ENCODE results near the gene LRFN4. TPM values are rescaled to one million over a fixed set of nuclear protein-coding genes. Genes with fewer than 3 reads are reported as not detected.

LRFN4 gene
- total and polyA plus RNA-seq, 10 of the 15 experiments (the other 5 are each of a cell fraction or from before 2014, with no cell fraction given): 0.03 to 43.8 (median 4.9) TPM

DNA sequence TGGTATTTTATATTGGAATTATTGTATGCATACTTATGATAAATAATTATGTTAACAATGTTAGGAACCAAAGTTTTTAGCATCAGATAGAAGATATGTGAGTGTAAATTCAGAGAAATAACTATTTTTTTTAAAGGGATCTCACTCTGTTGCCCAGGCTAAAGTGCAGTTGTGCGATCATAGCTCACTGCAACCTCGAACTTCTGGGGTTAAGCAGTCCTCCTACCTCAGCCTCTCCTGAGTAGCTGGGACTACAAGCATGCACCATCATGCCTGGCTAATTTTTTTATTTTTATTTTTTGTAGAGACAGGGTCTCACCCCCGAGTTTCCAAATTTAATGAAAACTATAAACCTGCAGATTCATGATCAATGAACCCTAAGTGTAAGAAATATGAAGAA, 47.3 kb upstream of the LRFN4 start:
- Histone ChIP-seq H2AFZ (ENCODE audit: control insufficient read depth, low read depth, low read length) (no peak overlapping the region), H3K27me3 (replicated peaks in 1 of 2; ENCODE audit: control insufficient read depth in 2 of 2, insufficient read depth in 2 of 2, low read length in 1 of 2) (no peaks in the 10 kb centered on the region), H3K4me2 (ENCODE audit: control insufficient read depth, insufficient read depth) (no peak overlapping the region), H3K4me1 (ENCODE audit: control insufficient read depth, insufficient read depth, low read length) (peaks cover 7% of the 10 kb centered on the region), H3K27ac (ENCODE audit: control insufficient read depth, insufficient read depth) (no peak overlapping the region), H3K4me3 (no peak overlapping the region), H3K9me3 (replicated peaks; ENCODE audit: control insufficient read depth, insufficient read depth, low read length) (no peaks in the 10 kb centered on the region), H4K20me1 (ENCODE audit: control insufficient read depth, insufficient read depth) (no peaks in the 10 kb centered on the region), H3K36me3 (ENCODE audit: control insufficient read depth in 2 of 2, insufficient read depth in 2 of 2, low read length in 1 of 2) (no peaks in the 10 kb centered on the region), H3K9ac (ENCODE audit: control insufficient read depth, insufficient read depth, low read length) (no peak overlapping the region), H3K79me2 (ENCODE audit: control insufficient read depth, insufficient read depth, low read length) (no peaks in the 10 kb centered on the region)
- intact Hi-C loops (cut with micrococcal nuclease; ENCODE audit: unreplicated experiment): no loop called here
- TF ChIP-seq ZNF274 (IDR thresholded peaks at IDR 0.05; ENCODE audit: insufficient read depth, insufficient read length) (no peak), CHD2 (IDR thresholded peaks at IDR 0.05; ENCODE audit: borderline replicate concordance, low read depth, low read length) (no peak), LARP7 (IDR thresholded peaks at IDR 0.05) (no peak), PML (IDR thresholded peaks at IDR 0.05; ENCODE audit: low read length) (no peak), NR2C1 (IDR thresholded peaks at IDR 0.05) (no peak), ZNF217 (IDR thresholded peaks at IDR 0.05) (no peak), ZZZ3 (IDR thresholded peaks at IDR 0.05; ENCODE audit: control insufficient read depth, insufficient read length, low read depth) (no peak), BHLHE40 (IDR thresholded peaks at IDR 0.05; ENCODE audit: borderline replicate concordance in 1 of 2, low read depth in 2 of 2, low read length in 1 of 2) (no peak)
- TF ChIP-seq, protein P1, sequence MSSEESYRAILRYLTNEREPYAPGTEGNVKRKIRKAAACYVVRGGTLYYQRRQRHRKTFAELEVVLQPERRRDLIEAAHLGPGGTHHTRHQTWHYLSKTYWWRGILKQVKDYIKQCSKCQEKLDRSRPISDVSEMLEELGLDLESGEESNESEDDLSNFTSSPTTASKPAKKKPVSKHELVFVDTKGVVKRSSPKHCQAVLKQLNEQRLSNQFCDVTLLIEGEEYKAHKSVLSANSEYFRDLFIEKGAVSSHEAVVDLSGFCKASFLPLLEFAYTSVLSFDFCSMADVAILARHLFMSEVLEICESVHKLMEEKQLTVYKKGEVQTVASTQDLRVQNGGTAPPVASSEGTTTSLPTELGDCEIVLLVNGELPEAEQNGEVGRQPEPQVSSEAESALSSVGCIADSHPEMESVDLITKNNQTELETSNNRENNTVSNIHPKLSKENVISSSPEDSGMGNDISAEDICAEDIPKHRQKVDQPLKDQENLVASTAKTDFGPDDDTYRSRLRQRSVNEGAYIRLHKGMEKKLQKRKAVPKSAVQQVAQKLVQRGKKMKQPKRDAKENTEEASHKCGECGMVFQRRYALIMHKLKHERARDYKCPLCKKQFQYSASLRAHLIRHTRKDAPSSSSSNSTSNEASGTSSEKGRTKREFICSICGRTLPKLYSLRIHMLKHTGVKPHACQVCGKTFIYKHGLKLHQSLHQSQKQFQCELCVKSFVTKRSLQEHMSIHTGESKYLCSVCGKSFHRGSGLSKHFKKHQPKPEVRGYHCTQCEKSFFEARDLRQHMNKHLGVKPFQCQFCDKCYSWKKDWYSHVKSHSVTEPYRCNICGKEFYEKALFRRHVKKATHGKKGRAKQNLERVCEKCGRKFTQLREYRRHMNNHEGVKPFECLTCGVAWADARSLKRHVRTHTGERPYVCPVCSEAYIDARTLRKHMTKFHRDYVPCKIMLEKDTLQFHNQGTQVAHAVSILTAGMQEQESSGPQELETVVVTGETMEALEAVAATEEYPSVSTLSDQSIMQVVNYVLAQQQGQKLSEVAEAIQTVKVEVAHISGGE (CRISPR knock-in tag; IDR thresholded peaks at IDR 0.05): no peak
- TF ChIP-seq, protein P2, sequence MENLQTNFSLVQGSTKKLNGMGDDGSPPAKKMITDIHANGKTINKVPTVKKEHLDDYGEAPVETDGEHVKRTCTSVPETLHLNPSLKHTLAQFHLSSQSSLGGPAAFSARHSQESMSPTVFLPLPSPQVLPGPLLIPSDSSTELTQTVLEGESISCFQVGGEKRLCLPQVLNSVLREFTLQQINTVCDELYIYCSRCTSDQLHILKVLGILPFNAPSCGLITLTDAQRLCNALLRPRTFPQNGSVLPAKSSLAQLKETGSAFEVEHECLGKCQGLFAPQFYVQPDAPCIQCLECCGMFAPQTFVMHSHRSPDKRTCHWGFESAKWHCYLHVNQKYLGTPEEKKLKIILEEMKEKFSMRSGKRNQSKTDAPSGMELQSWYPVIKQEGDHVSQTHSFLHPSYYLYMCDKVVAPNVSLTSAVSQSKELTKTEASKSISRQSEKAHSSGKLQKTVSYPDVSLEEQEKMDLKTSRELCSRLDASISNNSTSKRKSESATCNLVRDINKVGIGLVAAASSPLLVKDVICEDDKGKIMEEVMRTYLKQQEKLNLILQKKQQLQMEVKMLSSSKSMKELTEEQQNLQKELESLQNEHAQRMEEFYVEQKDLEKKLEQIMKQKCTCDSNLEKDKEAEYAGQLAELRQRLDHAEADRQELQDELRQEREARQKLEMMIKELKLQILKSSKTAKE (IDR thresholded peaks at IDR 0.05; ENCODE audit: low read depth, poor library complexity, severe bottlenecking): no peak
- TF ChIP-seq, protein P3, sequence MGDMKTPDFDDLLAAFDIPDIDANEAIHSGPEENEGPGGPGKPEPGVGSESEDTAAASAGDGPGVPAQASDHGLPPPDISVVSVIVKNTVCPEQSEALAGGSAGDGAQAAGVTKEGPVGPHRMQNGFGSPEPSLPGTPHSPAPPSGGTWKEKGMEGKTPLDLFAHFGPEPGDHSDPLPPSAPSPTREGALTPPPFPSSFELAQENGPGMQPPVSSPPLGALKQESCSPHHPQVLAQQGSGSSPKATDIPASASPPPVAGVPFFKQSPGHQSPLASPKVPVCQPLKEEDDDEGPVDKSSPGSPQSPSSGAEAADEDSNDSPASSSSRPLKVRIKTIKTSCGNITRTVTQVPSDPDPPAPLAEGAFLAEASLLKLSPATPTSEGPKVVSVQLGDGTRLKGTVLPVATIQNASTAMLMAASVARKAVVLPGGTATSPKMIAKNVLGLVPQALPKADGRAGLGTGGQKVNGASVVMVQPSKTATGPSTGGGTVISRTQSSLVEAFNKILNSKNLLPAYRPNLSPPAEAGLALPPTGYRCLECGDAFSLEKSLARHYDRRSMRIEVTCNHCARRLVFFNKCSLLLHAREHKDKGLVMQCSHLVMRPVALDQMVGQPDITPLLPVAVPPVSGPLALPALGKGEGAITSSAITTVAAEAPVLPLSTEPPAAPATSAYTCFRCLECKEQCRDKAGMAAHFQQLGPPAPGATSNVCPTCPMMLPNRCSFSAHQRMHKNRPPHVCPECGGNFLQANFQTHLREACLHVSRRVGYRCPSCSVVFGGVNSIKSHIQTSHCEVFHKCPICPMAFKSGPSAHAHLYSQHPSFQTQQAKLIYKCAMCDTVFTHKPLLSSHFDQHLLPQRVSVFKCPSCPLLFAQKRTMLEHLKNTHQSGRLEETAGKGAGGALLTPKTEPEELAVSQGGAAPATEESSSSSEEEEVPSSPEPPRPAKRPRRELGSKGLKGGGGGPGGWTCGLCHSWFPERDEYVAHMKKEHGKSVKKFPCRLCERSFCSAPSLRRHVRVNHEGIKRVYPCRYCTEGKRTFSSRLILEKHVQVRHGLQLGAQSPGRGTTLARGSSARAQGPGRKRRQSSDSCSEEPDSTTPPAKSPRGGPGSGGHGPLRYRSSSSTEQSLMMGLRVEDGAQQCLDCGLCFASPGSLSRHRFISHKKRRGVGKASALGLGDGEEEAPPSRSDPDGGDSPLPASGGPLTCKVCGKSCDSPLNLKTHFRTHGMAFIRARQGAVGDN (IDR thresholded peaks at IDR 0.05): no peak
- POLR2A ChIA-PET: interaction anchor here (0.7 to 0.9 kb wide), 2 partner anchors 8 to 12 kb away, joined by 3 read pairs; no protein-coding TSS in a partner anchor
- BruUV-seq (replicated peaks): no TSS peak
- CTCF ChIA-PET: no interaction called here
- 95% methylated on average over 3 of the region's 3 CpGs for WGBS (ENCODE audit: insufficient coverage, insufficient replicate concordance, low lambda C conversion rate, missing lambda C conversion rate)
- SMC1A ChIA-PET (ENCODE audit: uncharacterized antibody, unreplicated experiment): no interaction called here
- in situ Hi-C loops (cut with MboI): no loop called here
- DNase-seq (ENCODE audit: low read depth, low spot score) (no peak), ATAC-seq (no peak), FAIRE-seq (no peak)
- RAD21 ChIA-PET (ENCODE audit: unreplicated experiment): no interaction called here
